PC-9 (cell line): Measurements from ENCODE around the gene IRF9.

ENCODE experiments used
- EZH2 ChIP-seq: fragments of 200-600 bp; sonication (generic); IDR thresholded peaks from 2 replicates; pipeline ENCODE4 v1.8.0; 2017; ENCODE audit warnings: antibody characterized with exemption, low read depth
- TF ChIP-seq, protein P1 (sequence below): fragments of 200-600 bp; sonication (generic); conservative IDR thresholded peaks from 2 replicates; pipeline ENCODE4 v1.6.1; 2017; ENCODE audit warnings: mixed run types, antibody characterized with exemption, mild to moderate bottlenecking, moderate library complexity

DNA sequence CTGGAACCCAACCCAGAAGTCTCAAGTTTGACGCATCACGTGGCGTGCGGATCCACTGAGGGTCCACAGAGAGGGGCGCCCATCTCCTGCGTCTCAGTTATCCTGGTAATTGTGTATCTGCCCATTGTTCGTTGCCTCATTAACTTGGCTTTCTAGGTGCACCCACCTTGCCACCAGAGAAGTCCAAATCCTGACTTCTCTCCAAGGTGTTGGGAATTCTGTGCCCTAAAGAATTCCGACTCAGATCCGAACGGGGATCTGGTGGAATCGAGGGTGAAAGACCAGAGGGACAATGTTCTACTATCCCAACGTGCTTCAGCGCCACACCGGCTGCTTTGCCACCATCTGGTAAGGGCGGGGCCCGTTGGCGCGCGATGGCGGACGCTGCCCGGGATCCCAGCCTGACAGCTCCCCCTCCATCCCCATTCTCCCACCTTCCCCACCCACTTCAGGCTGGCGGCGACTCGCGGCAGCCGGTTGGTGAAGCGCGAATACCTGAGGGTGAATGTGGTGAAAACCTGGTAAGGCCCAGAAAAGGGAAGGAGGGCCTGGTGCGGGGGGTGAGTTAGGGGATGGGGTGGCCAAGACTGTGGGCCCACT lies 11.3 kb downstream of the IRF9 start:
- TF ChIP-seq, protein P1, sequence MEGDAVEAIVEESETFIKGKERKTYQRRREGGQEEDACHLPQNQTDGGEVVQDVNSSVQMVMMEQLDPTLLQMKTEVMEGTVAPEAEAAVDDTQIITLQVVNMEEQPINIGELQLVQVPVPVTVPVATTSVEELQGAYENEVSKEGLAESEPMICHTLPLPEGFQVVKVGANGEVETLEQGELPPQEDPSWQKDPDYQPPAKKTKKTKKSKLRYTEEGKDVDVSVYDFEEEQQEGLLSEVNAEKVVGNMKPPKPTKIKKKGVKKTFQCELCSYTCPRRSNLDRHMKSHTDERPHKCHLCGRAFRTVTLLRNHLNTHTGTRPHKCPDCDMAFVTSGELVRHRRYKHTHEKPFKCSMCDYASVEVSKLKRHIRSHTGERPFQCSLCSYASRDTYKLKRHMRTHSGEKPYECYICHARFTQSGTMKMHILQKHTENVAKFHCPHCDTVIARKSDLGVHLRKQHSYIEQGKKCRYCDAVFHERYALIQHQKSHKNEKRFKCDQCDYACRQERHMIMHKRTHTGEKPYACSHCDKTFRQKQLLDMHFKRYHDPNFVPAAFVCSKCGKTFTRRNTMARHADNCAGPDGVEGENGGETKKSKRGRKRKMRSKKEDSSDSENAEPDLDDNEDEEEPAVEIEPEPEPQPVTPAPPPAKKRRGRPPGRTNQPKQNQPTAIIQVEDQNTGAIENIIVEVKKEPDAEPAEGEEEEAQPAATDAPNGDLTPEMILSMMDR = no peak
- TF ChIP-seq EZH2 = no peak
